ENCODE results near the gene RIMS3.

- TF ChIP-seq CTCF (IDR thresholded peaks at IDR 0.05) (no peak), EZH2 (IDR thresholded peaks at IDR 0.05) (no peak)
These were observed 90.1 kb downstream of the RIMS3 start for GRCh38 chr1:40575336-40575735.
